Left ventricle myocardium inferior (tissue), 1 donor: ENCODE measurements around the gene RNF7. TPM values are rescaled to one million over a fixed set of nuclear protein-coding genes. Genes with fewer than 3 reads are reported as not detected.
"Not testable (repeated sequence)": the region's sequence is repeated elsewhere in the genome, so short reads cannot be mapped to it uniquely, and the experiment has no call there.

ENCODE experiments used
- DNase-seq: peaks from one replicate; pipeline ENCODE4 v3.0.0-alpha.2; 2020
- H3K27ac ChIP-seq: fragments of 200-600 bp; replicated peaks from 2 replicates; pipeline ENCODE4 v1.8.0; 2021
- H3K27me3 ChIP-seq: fragments of 200-600 bp; 2 replicates; pipeline ENCODE4 v1.8.0; 2021; ENCODE audit warnings: low read depth
- H3K36me3 ChIP-seq: fragments of 200-600 bp; 2 replicates; pipeline ENCODE4 v1.8.0; 2021
- H3K4me1 ChIP-seq: fragments of 200-600 bp; 2 replicates; pipeline ENCODE4 v1.8.0; 2021
- H3K4me3 ChIP-seq: fragments of 200-600 bp; 2 replicates; pipeline ENCODE4 v1.8.0; 2021; ENCODE audit warnings: mild to moderate bottlenecking, moderate library complexity
- H3K9me3 ChIP-seq: fragments of 200-600 bp; replicated peaks from 2 replicates; pipeline ENCODE4 v1.8.0; 2021
- CTCF ChIP-seq: fragments of 200-600 bp; IDR thresholded peaks from 2 replicates; pipeline ENCODE4 v1.8.0; 2021; ENCODE audit warnings: antibody characterized with exemption, mild to moderate bottlenecking, borderline replicate concordance
- intact Hi-C: fragments of 100-400 bp; cut with micrococcal nuclease; formaldehyde crosslinking; loops from one replicate; pipeline ENCODE4 v1.11.0; 2022
- total RNA-seq: library from RNA; stranded (reverse); fragmentation: NEBNext Ultra II Directional; extraction: Animal tissue kit (Norgen Biotek cat#: 25700); gene quantifications from one replicate; pipeline ENCODE4 v1.2.1, GENCODE V29; 2021
- donor health status: DM: no; HTN: yes; CAD: no; lungs with severe emphysema.

The RNF7 gene
- total RNA-seq, 1 donor from 2014 or later: 89.6 TPM

- Histone ChIP-seq H3K4me1 (peaks cover 62% of the 10 kb centered on the region), H3K9me3 (no peaks in the 10 kb centered on the region), H3K4me3 (no peak overlapping the region), H3K27ac (no peak overlapping the region), H3K36me3 (peaks cover 38% of the 10 kb centered on the region), H3K27me3 (no peaks in the 10 kb centered on the region)
- intact Hi-C loops: no loop called here
- no peak for TF ChIP-seq CTCF
- DNase-seq: no peak
Measured at GRCh38 chr3:141743305-141743704, 5.2 kb downstream of the RNF7 start.

- Histone ChIP-seq H3K36me3 (peaks cover 65% of the 10 kb centered on the region), H3K27ac (no peak overlapping the region), H3K9me3 (no peaks in the 10 kb centered on the region), H3K27me3 (no peaks in the 10 kb centered on the region), H3K4me1 (peaks cover 25% of the 10 kb centered on the region), H3K4me3 (no peak overlapping the region)
- intact Hi-C loops: no loop called here
- no peak for TF ChIP-seq CTCF
- DNase-seq: no peak
Measured at GRCh38 chr3:141746962-141747361, 8.9 kb downstream of the RNF7 start.

GRCh38 chr3:141753399-141753798 is 15.3 kb downstream of the RNF7 start:
- DNase-seq: no peak
- intact Hi-C loops: no loop called here
- no peaks in the 10 kb centered on the region for H3K9me3 ChIP-seq
- H3K27ac ChIP-seq: no peak overlapping the region
- H3K36me3 ChIP-seq: peaks cover 26% of the 10 kb centered on the region
- no peaks in the 10 kb centered on the region for H3K4me1 ChIP-seq
- no peak for TF ChIP-seq CTCF
- H3K27me3 ChIP-seq: no peaks in the 10 kb centered on the region
- H3K4me3 ChIP-seq: no peak overlapping the region

- TF ChIP-seq CTCF: no peak
- peaks cover 19% of the 10 kb centered on the region for H3K36me3 ChIP-seq
- no peaks in the 10 kb centered on the region for H3K27me3 ChIP-seq
- intact Hi-C loops: no loop called here
- H3K27ac ChIP-seq: no peak overlapping the region
- H3K4me3 ChIP-seq: no peak overlapping the region
- DNase-seq: no peak
- H3K4me1 ChIP-seq: no peaks in the 10 kb centered on the region
- no peaks in the 10 kb centered on the region for H3K9me3 ChIP-seq
Measured at GRCh38 chr3:141754032-141754431, 15.9 kb downstream of the RNF7 start.

GRCh38 chr3:141762552-141762951 is 24.5 kb downstream of the RNF7 start:
- H3K4me3 ChIP-seq, H3K27ac ChIP-seq, H3K4me1 ChIP-seq, H3K36me3 ChIP-seq, H3K27me3 ChIP-seq, intact Hi-C loops, DNase-seq, H3K9me3 ChIP-seq: not testable (repeated sequence)

GRCh38 chr3:141763088-141763750 is 25.1 kb downstream of the RNF7 start, which contains the start of gene GRK7:
GRK7 (plus strand) TSS chr3:141763408; CDS start chr3:141778285, 14,877 bp downstream.
- DNase-seq: no peak
- Histone ChIP-seq H3K36me3 (no peaks in the 10 kb centered on the region), H3K9me3 (no peaks in the 10 kb centered on the region), H3K27ac (no peak within 1 kb of the TSS), H3K27me3 (no peaks in the 10 kb centered on the region), H3K4me3 (no peak within 1 kb of the TSS), H3K4me1 (no peaks in the 10 kb centered on the region)
- intact Hi-C loops: no loop called here
- TF ChIP-seq CTCF: no peak
